H1 (cell line): ENCODE measurements around the gene GNG7.

Source experiments
- HDAC6 ChIP-seq: IDR thresholded peaks from one replicate; pipeline ENCODE4 v1.7.1; 2012; ENCODE audit warnings: low read depth, mild to moderate bottlenecking, inconsistent platforms, low read length, moderate library complexity
- TF ChIP-seq, protein P1 (sequence below), 3 experiments: IDR thresholded peaks; 1 replicate in 2 of 3; 2 replicates in 1 of 3; pipeline versions ENCODE4 v1.5.1 to v1.6.1; 2011; ENCODE audit warnings: low read length in 3 of 3, mild to moderate bottlenecking in 3 of 3, inconsistent platforms in 2 of 3, low read depth in 1 of 3, moderate library complexity in 1 of 3; ENCODE audit not compliant: insufficient read depth in 1 of 3; ENCODE audit errors: control extremely low read depth in 1 of 3

GRCh38 chr19:2690856-2691255 is 11.6 kb downstream of the GNG7 start:
- TF ChIP-seq HDAC6: no peak
- TF ChIP-seq, protein P1, sequence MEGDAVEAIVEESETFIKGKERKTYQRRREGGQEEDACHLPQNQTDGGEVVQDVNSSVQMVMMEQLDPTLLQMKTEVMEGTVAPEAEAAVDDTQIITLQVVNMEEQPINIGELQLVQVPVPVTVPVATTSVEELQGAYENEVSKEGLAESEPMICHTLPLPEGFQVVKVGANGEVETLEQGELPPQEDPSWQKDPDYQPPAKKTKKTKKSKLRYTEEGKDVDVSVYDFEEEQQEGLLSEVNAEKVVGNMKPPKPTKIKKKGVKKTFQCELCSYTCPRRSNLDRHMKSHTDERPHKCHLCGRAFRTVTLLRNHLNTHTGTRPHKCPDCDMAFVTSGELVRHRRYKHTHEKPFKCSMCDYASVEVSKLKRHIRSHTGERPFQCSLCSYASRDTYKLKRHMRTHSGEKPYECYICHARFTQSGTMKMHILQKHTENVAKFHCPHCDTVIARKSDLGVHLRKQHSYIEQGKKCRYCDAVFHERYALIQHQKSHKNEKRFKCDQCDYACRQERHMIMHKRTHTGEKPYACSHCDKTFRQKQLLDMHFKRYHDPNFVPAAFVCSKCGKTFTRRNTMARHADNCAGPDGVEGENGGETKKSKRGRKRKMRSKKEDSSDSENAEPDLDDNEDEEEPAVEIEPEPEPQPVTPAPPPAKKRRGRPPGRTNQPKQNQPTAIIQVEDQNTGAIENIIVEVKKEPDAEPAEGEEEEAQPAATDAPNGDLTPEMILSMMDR (IDR thresholded peaks at IDR 0.05; ENCODE audit: control extremely low read depth in 1 of 3, insufficient read depth in 1 of 3, low read depth in 1 of 3, low read length in 3 of 3): no peak
